GM21360 (cell line): ENCODE results near the gene NDNF.

Experiments used
- ATAC-seq: cut with Tn5 transposase; IDR thresholded peaks from one replicate; pipeline ENCODE4 v1.9.1; 2021; ENCODE audit warnings: mild to moderate bottlenecking, moderate library complexity; ENCODE audit not compliant: unreplicated experiment

The NDNF gene

DNA sequence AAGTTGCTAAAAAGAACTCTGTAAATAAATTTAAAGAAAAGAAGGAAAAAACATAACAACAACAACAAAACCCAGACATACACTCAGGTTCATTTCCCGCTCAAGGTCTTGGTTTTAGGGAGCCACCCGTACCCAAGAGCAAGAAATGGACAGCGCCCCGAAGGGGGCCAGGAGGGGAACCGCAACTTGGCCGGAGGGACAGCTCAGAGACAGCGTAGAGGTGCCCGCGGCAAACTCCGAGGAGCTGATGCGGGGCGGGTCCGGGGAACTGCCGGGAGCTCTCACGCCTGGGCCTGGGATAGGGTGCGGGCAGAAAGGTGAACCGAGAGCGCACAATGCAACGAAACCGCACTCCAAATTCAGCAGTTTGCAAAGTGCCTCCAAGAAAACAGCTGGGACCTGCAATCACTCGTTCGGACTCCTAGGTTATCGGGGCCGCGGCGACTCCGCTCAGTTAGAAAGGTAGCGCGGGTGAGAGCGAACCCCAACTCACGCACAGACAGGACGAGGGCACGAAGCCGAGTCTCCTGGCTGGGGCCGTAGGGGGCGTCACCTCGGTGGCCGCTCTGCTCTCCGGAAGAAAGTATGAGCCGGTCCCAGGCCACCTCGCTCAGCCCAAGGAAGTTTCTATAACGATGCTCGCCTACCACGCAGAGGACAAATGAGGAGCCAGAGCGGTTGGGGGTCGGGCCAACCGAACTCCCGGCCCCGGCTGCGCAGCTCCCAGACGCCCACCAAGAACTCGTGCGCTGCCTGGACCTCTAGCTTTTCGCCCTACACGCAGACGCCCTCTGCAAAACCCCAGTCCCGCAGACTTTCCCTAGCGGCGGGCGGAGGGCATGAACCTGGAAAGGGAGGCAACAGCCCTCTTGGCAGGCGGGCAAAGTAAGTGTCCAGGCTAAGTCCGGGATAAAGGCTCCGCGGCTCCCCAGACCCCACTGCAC is 1.4 kb downstream of the NDNF start:
- no peak for ATAC-seq

GRCh38 chr4:121070274-121070673 is 2.1 kb downstream of the NDNF start:
- ATAC-seq, result no peak

DNA sequence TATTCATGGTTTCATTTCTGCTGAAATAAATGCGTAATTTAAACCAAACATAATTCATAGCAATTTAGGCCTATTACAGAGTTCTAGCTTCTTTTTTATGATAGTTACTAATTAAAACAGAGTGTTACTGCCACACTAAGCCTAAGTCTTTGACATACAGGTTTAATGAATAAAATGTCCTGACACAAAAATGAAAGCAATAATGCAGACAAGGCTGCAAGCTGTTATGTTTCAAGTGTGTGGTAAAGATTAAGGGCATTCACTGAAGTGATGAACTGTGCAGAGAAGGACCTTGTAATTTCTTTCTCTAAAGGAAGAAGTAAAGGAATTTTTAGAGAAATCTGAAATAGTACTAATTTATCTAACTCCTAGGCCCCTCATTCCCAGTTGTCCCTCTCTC is 2.9 kb downstream of the NDNF start:
- ATAC-seq, result no peak

DNA sequence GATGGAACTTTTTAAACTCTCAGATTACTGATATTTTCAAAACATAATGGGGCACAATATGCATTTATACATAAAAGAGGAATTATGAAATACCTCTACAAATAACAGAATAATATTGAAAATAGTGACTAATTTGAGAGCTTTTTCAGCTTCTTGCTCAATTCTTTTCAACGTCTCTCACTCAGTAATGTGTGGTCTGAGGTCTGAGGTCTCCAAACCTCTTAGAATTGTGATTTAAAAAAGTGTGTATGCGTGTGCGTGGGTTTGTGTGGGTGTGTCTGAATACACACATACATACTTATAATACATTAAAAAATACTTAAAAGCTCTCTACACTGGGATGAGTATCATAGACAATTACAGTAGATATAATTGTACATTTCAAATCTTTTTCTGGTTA is 7.9 kb downstream of the NDNF start:
- ATAC-seq, result no peak

GRCh38 chr4:121062521-121062920 is 9.8 kb downstream of the NDNF start:
- ATAC-seq, result no peak

GRCh38 chr4:121061861-121062260 is 10.5 kb downstream of the NDNF start:
- ATAC-seq, result no peak

DNA sequence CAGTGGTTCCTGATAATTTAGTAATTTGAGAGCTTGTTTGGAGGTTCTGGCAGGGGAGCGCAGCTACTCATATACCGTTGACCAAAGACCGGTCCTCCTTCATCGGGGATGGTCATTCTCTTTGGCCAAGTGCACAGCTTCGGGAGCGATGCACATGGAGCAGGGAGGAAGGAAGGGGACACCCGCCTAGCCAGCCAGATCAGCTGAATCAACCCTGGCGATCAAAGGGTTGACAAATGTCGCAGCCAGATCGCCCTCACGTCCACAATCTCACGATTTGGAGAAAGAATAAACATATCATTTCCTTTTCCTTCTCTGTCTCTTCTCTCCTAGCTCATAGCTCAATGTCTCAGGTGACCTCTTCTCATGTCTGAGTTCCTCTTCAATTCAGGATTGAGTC is 11.1 kb downstream of the NDNF start:
- ATAC-seq, result no peak

DNA sequence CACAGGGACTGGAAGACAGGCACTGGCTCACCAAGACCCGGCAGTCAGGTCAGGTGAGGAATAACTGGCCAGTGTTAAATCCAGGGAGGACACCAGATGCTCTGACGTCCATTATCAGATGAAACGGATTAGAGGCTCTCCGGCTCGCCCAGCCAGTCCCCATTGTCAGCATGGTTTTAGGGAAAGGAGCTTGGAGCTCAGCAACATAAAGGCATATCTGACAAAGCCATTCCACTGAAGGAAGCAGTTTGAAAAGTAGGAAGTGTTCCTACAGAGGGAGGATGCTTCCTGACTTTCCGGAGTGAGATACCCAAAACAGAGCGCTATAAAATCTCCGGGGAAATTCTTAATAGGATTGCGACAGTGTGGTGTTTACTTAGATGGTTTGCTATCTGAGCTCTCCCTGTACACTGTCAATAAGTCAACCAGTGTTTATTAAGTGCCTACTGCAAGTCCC is 14.8 kb downstream of the NDNF start:
- no peak for ATAC-seq

DNA sequence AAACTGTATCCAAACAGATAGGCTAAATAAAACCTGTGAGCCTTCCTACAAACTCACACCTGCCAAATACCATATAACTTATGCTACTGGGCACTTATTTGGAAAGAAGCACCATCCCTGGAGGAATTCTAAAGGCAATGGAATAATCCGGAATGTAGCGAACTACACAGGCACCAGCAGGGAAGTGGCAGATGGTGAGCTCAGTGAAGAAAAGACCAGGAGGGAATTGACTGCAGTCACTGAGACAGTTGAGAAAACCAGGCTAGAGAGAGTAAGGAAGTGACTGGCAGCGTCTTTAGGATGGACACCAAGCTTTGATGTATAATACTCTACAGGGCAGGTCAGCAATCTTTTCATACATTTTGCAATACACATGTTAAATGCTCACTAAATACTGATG is 16.3 kb downstream of the NDNF start:
- no peak for ATAC-seq

GRCh38 chr4:121054373-121054772 is 18.0 kb downstream of the NDNF start:
- no peak for ATAC-seq

- no peak for ATAC-seq
Measured at GRCh38 chr4:121053601-121054143, 18.7 kb downstream of the NDNF start.

DNA sequence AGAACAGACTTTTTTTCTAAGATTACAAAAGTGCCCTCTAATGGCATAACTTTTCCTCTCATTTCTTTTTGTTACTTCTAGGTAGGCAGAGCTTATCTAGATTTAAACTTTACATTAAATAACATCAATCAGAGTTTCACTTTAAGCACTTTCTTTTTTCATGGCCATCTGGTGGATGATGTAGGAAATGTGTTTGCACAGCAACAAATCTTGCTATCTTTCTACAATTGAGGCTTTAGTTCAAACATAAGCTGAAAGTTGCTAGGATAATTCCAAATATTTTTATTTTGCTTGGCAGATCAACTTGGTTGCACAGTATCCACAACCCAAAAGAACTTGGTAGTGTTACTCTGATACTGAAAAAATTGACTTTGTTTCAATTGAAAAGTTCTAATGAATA is 22.0 kb downstream of the NDNF start:
- ATAC-seq, result no peak

GRCh38 chr4:121049072-121049599 is 23.2 kb downstream of the NDNF start:
- ATAC-seq, result no peak

- no peak for ATAC-seq
Measured at GRCh38 chr4:121048165-121048564, 24.2 kb downstream of the NDNF start.

GRCh38 chr4:121041307-121042090 is 30.8 kb downstream of the NDNF start:
- peak; percentile 100 for ATAC-seq

GRCh38 chr4:121034017-121034416 is 38.3 kb downstream of the NDNF start:
- no peak for ATAC-seq

GRCh38 chr4:121030711-121031110 is 41.6 kb downstream of the NDNF start:
- no peak for ATAC-seq

DNA sequence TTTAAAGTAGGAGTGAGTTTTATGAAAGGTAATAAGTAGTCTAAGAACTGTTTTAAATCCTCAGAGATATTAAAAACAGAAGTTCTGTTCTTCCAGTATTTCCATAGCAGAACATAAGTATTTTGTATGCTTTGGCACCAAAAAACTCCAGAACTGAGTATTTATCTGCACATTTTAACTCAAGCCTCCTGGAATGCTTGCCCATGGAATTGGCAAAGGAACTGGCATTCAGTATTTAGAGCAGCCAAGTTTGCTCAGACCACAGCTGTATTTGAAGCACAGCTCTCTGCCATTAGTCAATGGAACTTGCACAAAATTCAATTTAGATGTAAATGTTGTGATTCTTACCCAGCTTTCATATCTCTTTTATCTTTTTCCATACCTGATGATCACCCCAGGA is 42.2 kb downstream of the NDNF start:
- ATAC-seq, result no peak

- no peak for ATAC-seq
Measured at GRCh38 chr4:121026034-121026433, 46.3 kb downstream of the NDNF start.

GRCh38 chr4:121025540-121025939 is 46.8 kb downstream of the NDNF start:
- ATAC-seq, result no peak

DNA sequence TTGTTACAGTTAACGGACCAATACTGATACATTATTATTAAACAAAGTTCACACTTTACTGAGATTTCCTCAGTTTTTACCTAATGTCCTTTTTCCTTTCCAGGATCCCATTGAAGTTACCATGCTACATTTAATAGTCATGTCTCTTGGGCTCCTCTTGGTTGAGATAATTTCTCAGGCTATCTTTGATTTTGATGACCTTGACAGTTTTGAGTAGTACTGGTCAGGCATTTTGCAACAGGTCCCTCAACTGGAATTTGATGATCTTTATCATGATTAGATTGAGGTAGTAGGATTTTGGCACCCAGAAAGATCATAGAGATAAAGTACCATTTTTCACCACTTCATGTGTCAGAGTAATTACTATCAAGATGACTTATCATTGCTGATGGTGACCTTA is 53.8 kb downstream of the NDNF start:
- no peak for ATAC-seq
